ENCODE results near the gene ATP8B4.

DNA sequence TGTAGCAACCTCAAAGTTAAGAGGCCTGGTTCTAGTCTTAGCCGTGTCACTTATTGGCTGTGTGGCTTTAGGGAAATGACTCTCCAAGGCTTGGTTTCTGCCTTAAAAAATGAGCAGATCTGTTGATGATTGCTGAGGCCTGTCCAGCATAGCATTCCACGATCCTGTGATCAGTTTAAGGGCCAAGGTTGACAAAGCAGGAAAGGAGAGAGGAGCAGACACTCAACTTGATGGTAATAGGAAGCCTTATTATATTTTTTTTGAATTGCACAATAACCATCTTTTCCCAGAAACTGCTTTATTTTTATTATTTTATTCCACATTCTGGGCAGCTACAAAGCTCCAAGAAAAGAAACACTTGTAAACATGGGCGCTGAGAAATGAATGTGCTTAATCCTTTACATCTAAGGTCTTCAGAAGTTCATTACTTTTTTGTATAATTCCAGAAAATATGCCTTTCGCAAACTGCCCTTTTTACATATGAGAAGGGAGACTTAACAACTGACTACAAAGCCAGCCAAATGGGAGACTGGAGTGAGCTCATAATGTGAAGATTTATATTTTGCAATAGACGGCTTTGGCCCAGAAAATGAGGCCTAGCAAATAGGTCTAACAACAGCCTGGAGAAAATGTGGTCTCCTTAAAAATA, 241.0 kb downstream of the ATP8B4 start:
- no peak for TF ChIP-seq PKNOX1 (IDR thresholded peaks at IDR 0.05)
- TF ChIP-seq FOXA1 (IDR thresholded peaks at IDR 0.05): no peak
- TF ChIP-seq BHLHE40 (IDR thresholded peaks at IDR 0.05; ENCODE audit: borderline replicate concordance): no peak
- TF ChIP-seq ZNF384 (IDR thresholded peaks at IDR 0.05): no peak
- TF ChIP-seq L3MBTL2 (conservative IDR thresholded peaks at IDR 0.05): no peak
- TF ChIP-seq TARDBP (IDR thresholded peaks at IDR 0.05): no peak
- no peak for TF ChIP-seq SUZ12 (IDR thresholded peaks at IDR 0.05)
- TF ChIP-seq HDGF (IDR thresholded peaks at IDR 0.05; ENCODE audit: borderline replicate concordance): no peak
- no peak for TF ChIP-seq ELF4 (IDR thresholded peaks at IDR 0.05)

All from HEK293T (cell line).